SKM-1 (cell line): ENCODE results near the gene UBTD1.

Experiments
- DNase-seq: peaks from one replicate; lab custom pipeline; 2025; ENCODE audit not compliant: unreplicated experiment; lab: John Stamatoyannopoulos, UW

Gene UBTD1

DNA sequence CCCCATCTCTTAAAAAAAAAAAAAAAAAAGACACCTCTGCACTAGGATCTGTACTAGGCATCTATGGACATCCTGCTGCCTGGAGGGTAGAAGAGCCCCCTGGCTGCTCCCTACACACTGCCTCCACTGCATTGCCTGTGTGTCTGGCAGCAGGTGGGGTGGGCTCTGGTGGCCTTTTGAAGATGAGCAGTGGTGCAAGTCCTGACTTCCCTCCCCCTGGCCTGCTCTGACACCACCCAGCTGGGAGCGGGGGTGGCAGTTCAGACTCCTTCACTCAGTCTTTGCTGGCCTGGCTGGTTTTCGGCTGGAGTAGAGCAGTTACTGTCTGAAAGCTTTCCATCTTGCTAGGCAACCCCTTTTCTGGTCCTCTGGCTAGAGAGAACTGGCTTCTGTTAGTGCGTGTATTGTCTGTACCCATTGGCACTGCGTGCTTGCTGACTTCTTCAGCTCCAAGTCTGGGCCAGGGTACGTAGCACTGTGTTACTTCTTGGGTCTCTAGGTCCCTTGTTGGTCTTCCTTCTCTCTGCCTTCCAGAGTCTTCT is 108.4 kb downstream of the UBTD1 start:
- DNase-seq, result no peak

DNA sequence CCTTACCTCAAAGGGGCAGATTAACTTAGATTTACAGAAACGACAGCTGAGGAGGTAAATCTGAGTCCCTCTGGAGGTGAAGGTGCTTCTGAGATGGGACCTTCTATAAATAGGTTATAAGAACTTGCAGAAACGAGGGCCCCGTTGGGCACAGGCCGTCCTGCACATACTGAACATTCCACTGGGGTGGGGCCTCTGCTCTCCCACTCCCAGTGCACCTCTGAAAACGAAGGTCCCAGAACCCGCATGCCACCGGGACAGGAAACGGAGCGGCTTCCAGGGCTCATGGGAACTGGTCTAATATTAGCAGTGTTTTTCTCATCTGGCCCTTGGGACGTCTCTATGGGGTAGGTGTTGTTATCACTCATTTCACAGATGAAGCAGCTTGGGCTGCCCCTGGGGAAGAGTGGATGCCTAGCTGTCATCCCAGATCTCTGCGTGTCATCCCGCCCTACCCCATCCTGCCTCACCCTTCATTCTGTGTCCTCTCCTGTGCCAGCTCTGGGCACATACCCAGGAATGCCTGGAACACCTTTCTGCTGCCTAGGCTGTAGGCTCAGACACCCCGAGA is 110.4 kb downstream of the UBTD1 start:
- DNase-seq, result no peak

DNA sequence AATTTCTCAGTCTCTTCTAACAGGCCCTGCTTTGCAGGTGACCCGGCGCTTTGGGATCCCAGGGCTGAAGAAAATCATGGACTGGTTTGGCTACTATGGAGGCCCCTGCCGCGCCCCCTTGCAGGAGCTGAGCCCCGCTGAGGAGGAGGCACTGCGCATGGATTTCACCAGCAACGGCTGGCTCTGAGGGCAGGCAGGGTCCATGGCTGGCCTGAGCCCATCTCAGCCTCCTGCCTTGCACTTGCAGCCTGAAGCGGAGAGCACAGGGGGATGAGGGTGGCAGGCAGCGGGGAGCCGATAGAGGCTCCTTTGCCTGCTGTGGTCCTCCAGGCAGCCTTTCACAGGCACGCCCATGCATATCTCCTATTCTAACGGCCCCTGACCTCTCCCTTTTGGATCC is 112.7 kb downstream of the UBTD1 start:
- no peak for DNase-seq

DNA sequence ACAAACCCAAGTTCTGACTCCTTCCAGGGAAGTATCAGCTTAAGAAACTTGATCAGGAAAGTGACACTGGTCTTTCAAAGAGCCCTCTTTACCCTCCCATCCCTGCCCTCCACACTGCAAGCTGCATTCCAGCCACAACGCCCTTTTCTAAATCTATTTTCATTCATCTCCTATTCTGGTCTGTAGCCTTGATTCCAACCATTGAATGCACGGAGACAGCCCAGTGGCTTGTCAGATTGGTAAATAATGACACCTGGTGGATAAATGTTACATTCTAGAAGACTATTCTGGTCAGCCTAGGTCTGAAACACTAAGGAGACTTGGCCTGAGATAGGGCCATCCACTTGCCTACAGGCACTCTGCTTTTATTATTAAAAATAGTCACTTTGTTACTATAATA is 113.7 kb downstream of the UBTD1 start:
- no peak for DNase-seq

DNA sequence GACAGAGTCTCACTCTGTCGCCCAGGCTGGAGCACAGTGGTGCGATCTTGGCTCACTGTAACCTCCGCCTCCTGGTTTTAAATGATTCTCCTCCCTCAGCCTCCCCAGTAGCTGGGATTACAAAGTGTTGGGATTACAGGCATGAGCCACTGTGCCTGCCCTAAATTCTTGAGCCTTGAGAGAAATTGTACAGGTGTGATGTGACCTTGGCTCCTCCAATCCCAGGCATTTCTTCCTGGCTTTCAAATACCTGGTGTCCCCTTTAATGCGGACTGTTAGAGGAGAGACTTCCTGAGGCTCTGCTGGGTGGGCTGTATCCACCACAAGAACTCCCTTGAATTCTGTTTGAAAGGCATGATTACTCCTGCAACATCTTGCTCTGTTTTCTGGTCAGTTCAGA is 119.6 kb downstream of the UBTD1 start:
- DNase-seq, result no peak

DNA sequence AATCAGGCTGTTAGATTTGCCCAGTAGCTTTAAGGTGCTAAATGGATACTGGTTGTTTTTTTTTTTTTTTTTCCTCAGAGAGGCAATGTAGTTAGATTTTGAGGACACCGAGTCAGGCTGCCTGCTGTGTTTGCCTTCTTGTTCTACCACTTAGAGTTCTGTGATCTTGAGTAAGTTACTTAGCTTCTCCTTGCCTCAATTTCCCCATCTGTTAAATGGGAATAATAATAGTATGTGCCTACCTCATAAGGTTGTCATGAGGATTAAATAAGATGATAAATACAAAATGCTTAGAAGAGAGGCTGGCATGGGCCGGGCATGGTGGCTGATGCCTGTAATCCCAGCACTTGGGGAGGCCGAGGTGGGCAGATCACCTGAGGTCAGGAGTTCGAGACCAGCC is 120.0 kb downstream of the UBTD1 start:
- DNase-seq, result no peak
